GM18505 (cell line): Measurements from ENCODE around the gene CADPS.

Source experiments
- ATAC-seq: cut with Tn5 transposase; IDR thresholded peaks from one replicate; pipeline ENCODE4 v1.9.1; 2021; ENCODE audit not compliant: unreplicated experiment
- POLR2A ChIP-seq: IDR thresholded peaks from 4 replicates; pipeline ENCODE4 v1.6.1; 2011; ENCODE audit warnings: borderline replicate concordance; ENCODE audit not compliant: insufficient read depth, insufficient read length; ENCODE audit errors: extremely low read depth

The CADPS gene

DNA sequence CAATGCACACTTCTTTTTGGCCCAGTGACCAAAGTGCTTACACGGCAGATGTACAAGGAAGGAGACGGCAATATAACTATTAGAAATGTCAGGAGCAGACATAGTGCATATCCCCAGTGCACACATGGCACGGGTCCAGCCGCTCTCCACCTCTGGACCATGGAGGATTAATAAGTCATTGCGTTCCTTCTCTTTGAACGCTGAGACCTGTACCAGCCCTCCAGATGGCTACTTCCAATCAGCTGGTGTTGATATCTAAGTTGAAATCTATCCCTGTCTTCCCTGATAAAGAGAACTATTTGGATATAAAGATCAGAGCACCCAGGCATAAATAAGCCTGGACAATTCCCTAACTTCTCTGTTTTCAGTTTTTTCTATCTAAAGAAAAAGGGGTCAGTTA lies 212.5 kb downstream of the CADPS start:
- no peak for TF ChIP-seq POLR2A
- ATAC-seq: no peak

DNA sequence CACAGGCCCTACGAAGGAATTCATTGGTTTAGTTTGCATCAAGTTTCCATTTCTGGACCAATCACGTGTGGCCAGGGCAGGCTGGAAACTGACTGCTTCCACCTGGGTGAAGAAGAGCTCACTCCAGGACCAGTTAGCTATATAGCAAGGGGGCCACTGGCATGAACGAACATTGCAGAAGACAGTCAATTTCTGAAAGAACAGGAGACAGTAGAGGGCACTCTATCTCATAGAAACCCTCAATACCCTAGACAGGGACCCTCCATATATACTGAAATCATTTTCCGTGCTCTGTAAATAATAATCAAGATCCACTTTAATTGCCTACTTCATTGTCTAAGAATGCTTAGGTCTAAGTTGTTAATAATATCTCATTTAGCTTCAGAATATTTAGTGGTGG lies 215.6 kb downstream of the CADPS start:
- no peak for ATAC-seq
- no peak for TF ChIP-seq POLR2A

DNA sequence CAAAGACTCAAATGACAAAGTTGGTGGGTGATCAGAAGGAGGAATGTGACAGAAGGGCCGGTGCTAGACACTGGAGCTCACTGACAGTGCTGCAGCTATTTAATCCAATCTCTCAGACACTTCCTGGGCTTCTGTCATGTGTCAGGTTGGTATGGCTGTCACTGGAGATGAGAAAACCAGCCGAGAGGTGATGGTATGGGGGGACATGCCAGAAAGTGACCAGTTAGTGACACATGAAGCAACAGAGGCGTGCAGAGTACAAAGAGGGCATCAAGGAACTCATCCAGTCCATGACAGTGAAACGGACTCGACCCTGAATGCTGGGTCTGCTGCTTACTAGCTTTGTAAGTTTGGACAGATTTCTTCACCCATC lies 219.5 kb downstream of the CADPS start:
- no peak for TF ChIP-seq POLR2A
- ATAC-seq: no peak

DNA sequence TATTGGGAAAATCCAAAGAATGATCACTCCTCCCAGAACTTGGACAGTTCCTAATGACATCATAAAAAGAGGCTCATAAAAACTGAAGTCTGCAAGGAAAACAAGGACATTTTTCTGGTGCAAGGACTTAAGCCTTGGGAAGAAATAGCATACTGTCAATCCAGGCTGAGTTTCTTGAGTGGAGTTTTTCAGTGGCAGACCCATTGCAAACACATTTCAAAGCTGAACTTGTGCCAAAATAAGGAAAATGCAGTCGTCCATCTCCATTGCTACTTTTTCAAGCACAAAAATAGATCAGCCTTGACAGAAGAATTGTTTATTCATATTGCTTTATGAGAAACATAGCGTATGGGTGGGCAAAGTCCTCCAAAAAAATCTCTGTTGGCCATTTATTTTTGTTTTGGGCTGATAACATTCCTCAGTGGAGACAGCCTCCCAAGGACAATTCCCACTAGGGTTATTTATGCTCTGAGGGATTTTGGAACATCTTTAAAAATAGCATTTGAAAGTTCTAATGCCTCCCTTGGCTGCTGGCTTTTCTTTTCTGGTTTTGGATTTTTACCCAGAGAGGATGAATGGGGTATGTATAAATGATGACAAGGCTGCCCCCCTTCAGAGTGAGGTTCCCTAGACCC lies 220.0 kb downstream of the CADPS start:
- no peak for ATAC-seq
- no peak for TF ChIP-seq POLR2A

DNA sequence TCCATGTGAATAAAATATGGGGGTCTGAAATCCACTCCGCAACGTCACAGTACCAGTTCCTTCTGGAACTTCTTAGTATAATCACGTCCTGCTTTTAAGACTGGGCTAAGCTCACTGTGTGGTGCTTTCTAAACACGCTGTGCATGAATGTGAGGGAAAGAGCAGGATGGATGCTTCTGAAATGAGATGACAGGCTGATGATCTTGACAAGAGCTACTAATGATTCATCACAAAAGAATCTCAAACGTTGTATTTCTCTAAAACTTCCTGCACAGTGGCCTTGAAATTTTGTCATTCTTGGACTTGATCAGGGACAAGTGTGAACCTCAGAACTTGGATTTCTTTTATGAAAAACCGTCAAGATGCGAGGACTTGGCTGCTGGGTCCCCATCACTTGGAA lies 221.4 kb downstream of the CADPS start:
- ATAC-seq: no peak
- TF ChIP-seq POLR2A: no peak

DNA sequence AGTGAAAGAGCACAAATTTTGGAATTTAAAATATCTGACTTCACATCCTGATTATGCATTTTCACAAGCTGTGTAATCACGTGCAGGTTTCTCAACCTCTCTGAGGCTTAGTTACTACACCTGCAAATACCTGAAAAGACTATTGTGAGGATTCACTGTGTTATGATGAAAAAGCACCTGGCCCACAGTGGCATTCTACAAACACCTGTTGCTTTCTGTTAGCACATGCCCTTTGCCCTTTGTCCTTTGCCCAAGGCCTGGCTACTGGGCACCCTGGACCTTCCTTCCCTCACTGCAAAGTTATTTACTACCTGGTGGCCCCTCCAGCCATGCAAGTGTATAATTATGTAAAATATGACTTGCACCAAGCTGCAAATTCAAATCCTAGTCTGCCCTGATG lies 227.5 kb downstream of the CADPS start:
- TF ChIP-seq POLR2A: no peak
- ATAC-seq: no peak

DNA sequence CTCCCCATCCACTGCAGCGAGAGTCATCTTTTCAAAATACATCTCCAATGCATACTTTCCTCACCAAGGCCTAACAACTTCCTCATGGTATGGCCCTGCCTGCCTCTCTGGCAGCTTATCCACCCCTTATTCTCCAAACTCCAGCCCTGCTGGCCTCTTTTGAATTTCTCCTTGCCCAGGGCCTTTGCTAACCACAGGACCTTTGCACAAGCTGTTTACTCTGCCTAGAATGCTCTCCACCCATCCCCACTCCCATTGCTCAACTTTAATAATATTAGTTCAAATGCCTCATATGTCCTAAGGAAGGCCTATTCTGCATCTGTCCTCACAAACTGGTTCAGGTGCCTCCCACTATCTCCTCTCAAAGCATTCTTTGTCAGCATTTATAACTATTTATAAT lies 230.7 kb downstream of the CADPS start:
- no peak for ATAC-seq
- no peak for TF ChIP-seq POLR2A

DNA sequence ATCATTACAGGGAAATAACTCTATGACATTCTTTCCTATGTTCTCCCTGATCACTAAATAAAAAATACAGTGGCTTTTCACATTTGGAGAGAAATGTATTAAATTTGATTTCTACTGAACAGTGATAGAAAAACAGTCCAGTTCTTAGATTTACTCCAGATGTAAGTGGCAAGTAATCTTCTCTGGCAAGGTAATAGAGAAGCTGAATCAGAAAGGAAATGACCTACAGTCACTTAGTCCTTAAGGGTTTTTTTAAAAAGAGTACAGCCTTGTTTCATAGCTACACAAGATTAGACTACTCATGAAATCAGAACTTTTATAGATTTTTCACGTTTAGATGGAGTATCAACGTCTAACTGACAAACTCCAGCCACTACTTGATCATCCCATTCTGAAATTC lies 236.9 kb downstream of the CADPS start:
- no peak for ATAC-seq
- TF ChIP-seq POLR2A: no peak

DNA sequence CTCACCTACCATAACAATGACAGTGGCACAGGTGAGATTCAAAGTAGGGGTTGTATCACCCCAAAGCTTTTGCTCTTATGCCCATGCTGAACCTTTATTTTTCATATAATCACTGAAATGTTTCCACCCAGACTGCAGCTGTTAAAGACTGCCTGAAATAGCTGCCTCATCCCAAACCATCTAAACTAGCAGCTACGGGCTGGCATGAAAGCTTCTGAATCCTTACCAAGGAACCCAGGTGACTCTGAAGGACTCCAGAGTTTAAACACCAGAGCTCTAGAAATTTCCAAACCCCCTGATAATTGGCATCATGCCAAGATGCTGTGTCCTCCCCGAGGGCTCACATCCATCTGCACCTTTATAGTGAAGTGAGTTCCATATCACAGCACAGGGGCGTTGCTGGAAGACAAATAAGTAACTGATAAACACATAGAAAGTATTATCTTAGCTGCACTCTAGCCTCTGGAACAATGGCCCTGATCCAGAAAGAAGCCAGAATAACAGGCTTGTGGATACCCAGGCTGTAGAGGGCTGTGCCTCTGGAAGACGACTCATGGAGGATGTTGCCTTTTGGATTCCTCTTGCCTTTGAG lies 238.9 kb downstream of the CADPS start:
- ATAC-seq: no peak
- TF ChIP-seq POLR2A: no peak

DNA sequence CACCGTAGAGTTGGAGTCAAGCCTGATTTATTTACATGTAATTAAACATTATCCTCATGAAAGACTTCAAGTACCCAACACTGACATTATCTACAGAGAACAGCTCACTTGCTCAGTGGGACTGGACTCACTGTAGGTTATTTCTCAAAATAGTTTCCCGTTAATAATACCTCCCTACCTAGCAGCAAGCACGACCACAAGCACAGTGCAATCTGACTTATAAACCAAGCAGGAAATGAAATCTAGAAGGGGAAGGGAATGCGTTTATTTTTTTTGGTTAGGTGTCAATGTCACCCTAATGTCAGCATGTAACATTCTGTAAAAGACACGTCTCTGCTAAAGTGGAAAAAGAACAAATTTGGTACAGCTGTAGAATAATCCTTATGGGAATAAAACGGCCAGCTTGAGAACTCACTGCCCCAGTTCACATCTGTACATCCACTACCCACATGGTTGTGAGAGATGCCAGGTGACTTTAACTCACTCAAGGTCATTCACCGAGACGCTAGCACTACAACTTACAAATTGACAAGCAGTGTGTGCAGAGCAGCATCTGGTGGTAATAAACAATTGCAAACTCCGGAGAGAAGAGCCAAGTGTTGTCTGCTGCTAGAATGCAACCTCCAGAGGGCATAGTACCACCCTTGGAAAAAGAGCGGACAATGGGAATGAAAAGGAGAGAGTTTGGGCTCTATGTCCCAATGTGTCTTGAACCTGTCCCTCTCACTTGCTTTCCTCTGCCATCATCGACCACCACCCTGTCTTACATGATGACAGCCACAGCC lies 242.5 kb downstream of the CADPS start:
- ATAC-seq: no peak
- TF ChIP-seq POLR2A: no peak

DNA sequence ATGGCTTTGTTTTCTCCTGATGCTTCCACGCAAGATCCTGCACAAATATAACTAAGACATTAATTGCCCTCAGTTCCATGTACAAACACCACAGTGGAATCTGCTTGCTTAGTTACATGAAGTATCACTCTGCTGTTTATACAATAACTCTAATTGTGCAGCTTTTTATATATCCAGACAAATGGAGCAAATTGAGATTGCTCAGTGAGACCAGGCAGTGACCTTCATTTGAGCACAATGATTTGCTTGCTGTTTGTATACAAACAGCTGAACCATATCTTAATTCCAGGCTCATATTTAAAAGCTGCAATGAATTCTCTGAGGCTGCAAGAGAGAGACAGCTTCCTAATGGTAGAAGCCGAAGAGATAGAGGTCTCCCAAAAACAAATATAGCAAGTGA lies 243.7 kb downstream of the CADPS start:
- no peak for ATAC-seq
- TF ChIP-seq POLR2A: no peak

DNA sequence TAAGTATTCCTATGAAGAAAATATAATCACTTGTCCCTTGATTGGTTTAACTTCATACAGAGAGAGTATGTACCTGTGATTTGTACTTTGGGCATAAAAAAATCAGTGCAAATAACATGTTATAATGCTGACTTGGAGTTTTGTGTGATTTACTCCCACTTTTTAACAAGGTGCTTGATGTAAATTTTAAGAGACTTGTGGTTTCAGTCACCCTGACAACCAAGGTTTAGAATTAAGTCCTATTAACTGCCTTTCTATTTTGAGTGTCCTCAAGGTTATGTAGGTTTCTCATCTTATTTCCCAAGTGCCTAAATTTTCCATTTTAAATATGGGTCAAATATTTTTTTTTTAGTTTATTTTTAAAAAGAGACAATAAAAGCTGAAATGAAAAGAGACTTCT lies 244.6 kb downstream of the CADPS start:
- no peak for ATAC-seq
- TF ChIP-seq POLR2A: no peak

DNA sequence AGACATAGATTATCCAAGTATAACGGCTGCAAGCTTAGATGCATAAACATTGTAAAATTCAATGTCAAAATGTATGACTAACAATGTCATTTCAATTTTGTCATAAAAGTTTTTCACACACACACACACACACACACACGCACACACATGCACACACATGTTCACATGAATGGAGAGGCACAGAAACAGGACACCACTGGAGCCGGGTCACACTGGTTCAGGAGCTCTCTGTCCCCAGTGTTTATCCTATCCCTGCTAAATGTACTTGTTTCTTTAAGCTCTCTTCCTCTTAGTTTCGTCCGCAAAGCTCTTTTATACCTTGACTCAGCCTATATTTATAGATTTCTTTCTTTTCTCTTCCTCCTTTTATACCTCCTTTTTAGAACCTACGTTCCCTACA lies 249.9 kb downstream of the CADPS start:
- no peak for ATAC-seq

DNA sequence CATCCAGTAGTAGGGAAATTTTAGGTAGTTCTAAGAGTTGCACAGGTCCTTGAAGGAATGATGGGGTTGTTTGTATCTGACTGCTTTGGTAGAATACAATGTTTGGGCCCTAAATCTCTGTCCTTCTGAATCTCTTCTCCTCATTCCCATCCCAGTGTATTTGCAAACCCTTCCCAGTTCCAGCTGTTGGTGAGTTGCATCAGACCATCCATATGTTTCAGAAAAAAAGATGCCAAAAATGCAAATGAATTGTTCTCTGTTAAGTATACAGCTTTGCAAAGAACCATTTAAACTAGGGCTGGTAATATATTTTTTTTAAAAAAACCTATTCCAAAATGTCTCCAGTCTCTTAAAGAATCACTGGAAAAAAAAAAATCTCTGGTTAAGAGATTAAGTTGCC lies 251.0 kb downstream of the CADPS start:
- ATAC-seq: no peak
- no peak for TF ChIP-seq POLR2A

More for the DNA sequence above, 249.9 kb downstream of the CADPS start:
- no peak for TF ChIP-seq POLR2A
